ENCODE measurements around the gene DOCK9.
"Not testable (repeated sequence)": the region's sequence is repeated elsewhere in the genome, so short reads cannot be mapped to it uniquely, and the experiment has no call there.

Gene DOCK9

DNA sequence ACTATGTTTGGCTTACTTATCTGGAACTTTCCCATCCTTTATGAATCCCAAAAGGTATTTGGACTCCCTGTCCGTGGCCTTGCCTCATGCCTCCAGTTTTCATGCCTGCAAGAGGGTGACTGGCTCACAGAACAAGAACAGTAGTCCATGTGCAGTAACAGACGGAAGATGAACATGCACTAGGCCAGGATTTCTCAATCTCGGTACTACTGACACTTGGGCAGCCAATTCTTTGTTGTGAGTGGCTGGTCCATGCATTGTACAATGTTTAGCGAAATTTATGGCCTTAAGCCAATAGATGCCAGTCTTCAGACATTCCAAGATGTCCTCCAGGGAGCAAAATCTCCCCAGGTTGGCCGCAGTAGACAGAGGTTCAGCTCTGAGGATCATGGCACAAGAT, 61.9 kb downstream of the DOCK9 start:
- Histone ChIP-seq H3K36me3 (ENCODE audit: control insufficient read depth, insufficient read depth, low read length) (no peaks in the 10 kb centered on the region), H3K27me3 (ENCODE audit: control insufficient read depth, insufficient read depth, low read length) (no peaks in the 10 kb centered on the region), H3K4me3 (ENCODE audit: low read length) (no peak overlapping the region), H3K4me1 (ENCODE audit: control insufficient read depth, insufficient read depth, low read length) (no peaks in the 10 kb centered on the region), H3K27ac (ENCODE audit: low read depth, low read length) (no peak overlapping the region), H3K9ac (ENCODE audit: low read length) (no peak overlapping the region)

- H3K4me3 ChIP-seq (ENCODE audit: low read length): no peak overlapping the region
- H3K27ac ChIP-seq (ENCODE audit: low read depth, low read length): no peak overlapping the region
- H3K4me1 ChIP-seq (ENCODE audit: control insufficient read depth, insufficient read depth, low read length): no peaks in the 10 kb centered on the region
- no peaks in the 10 kb centered on the region for H3K27me3 ChIP-seq (ENCODE audit: control insufficient read depth, insufficient read depth, low read length)
- H3K36me3 ChIP-seq (ENCODE audit: control insufficient read depth, insufficient read depth, low read length): no peaks in the 10 kb centered on the region
- no peak overlapping the region for H3K9ac ChIP-seq (ENCODE audit: low read length)
Observed at GRCh38 chr13:98915563-98915962, 62.3 kb downstream of the DOCK9 start.

DNA sequence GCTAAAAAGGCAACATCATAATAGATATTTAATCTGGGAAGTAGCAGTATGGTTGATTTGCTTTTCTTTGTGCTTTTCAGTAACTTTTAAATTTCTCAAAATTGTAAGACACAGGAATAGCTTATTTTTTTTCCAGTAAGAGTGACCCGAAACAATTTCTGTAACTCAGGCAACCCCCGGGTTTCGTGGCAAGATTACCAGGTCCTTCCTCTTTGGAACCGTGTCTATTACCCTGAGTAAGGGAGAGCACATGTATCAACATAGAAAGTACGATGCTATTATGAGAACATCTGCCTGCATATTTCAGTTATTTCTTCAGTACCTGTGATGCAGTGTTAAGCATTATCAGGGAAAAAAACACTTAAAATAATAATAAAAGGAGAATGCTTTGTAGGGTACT, 64.1 kb downstream of the DOCK9 start:
- Histone ChIP-seq H3K27ac (ENCODE audit: low read depth, low read length) (no peak overlapping the region), H3K4me1 (ENCODE audit: control insufficient read depth, insufficient read depth, low read length) (no peaks in the 10 kb centered on the region), H3K4me3 (ENCODE audit: low read length) (no peak overlapping the region), H3K9ac (ENCODE audit: low read length) (no peak overlapping the region), H3K27me3 (ENCODE audit: control insufficient read depth, insufficient read depth, low read length) (no peaks in the 10 kb centered on the region), H3K36me3 (ENCODE audit: control insufficient read depth, insufficient read depth, low read length) (no peaks in the 10 kb centered on the region)

DNA sequence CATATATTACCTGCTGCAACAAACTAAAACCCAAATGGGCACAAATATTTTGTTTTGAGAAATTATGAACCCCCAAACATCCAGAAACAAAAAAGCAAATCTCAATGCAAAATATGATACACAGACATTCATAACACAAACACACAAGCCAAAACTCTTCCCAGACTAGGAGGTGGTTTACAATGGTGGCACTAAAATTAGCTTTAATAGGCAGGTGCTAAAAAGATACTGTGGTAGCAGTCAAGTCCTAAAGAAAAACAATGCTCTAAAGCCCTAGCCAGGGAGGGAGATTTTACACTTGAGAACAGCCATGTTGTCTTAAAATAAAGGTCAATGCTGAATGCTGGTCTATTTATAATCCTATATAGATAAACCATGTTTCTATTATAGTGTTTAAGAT, 65.0 kb downstream of the DOCK9 start:
- no peaks in the 10 kb centered on the region for H3K27me3 ChIP-seq (ENCODE audit: control insufficient read depth, insufficient read depth, low read length)
- no peak overlapping the region for H3K4me3 ChIP-seq (ENCODE audit: low read length)
- H3K36me3 ChIP-seq (ENCODE audit: control insufficient read depth, insufficient read depth, low read length): no peaks in the 10 kb centered on the region
- H3K9ac ChIP-seq (ENCODE audit: low read length): no peak overlapping the region
- no peak overlapping the region for H3K27ac ChIP-seq (ENCODE audit: low read depth, low read length)
- H3K4me1 ChIP-seq (ENCODE audit: control insufficient read depth, insufficient read depth, low read length): no peaks in the 10 kb centered on the region

DNA sequence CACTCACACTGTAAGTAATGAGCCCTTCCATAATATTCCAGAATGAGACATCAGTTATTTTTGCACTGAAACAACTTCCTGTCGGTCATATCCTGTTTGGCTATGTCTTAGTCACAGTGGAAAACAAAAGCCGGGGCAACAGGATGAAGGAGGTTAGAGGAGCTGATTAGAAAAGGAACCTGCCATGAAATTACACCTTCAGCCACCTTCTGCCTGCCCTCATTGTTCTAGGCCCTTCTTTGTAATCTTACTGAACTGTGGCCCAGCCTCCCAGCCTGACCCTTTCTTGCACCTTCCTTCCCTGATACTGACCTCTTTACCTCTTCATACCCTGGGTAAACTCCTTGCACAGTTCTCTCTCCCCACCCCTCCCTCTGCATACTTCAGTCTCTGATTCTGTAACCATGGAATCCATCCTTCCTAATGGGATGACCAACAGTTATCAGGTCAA, 67.3 kb downstream of the DOCK9 start:
- no peaks in the 10 kb centered on the region for H3K4me1 ChIP-seq (ENCODE audit: control insufficient read depth, insufficient read depth, low read length)
- no peaks in the 10 kb centered on the region for H3K27me3 ChIP-seq (ENCODE audit: control insufficient read depth, insufficient read depth, low read length)
- H3K36me3 ChIP-seq (ENCODE audit: control insufficient read depth, insufficient read depth, low read length): peaks cover 2% of the 10 kb centered on the region
- H3K4me3 ChIP-seq (ENCODE audit: low read length): no peak overlapping the region
- H3K9ac ChIP-seq (ENCODE audit: low read length): no peak overlapping the region
- no peak overlapping the region for H3K27ac ChIP-seq (ENCODE audit: low read depth, low read length)

DNA sequence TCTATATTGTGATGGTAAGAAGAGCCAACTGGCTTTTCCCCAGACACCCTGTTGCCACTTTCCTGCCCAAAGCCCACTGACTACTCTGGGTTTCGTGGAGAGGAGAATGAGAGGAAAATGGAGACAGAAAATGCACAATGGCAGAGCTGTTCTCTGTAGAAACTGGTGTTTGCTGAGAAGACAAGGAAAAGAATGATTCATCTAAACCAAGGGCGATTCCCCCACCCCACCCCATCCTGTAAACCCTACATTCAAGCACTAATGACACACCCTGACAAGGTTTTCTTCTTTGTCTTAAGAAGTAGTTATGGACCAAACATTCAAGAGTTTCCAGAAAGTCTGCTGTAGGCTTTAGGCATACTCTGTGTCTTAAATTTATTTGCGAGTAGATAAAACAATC, 68.8 kb downstream of the DOCK9 start:
- Histone ChIP-seq H3K27ac (ENCODE audit: low read depth, low read length) (no peak overlapping the region), H3K9ac (ENCODE audit: low read length) (no peak overlapping the region), H3K4me1 (ENCODE audit: control insufficient read depth, insufficient read depth, low read length) (no peaks in the 10 kb centered on the region), H3K36me3 (ENCODE audit: control insufficient read depth, insufficient read depth, low read length) (peaks cover 2% of the 10 kb centered on the region), H3K4me3 (ENCODE audit: low read length) (no peak overlapping the region), H3K27me3 (ENCODE audit: control insufficient read depth, insufficient read depth, low read length) (no peaks in the 10 kb centered on the region)

GRCh38 chr13:98906746-98907502, 70.9 kb downstream of the DOCK9 start:
- Histone ChIP-seq H3K27me3 (ENCODE audit: control insufficient read depth, insufficient read depth, low read length) (no peaks in the 10 kb centered on the region), H3K4me1 (ENCODE audit: control insufficient read depth, insufficient read depth, low read length) (no peaks in the 10 kb centered on the region), H3K27ac (ENCODE audit: low read depth, low read length) (no peak overlapping the region), H3K4me3 (ENCODE audit: low read length) (no peak overlapping the region), H3K36me3 (ENCODE audit: control insufficient read depth, insufficient read depth, low read length) (peaks cover 5% of the 10 kb centered on the region), H3K9ac (ENCODE audit: low read length) (no peak overlapping the region)

DNA sequence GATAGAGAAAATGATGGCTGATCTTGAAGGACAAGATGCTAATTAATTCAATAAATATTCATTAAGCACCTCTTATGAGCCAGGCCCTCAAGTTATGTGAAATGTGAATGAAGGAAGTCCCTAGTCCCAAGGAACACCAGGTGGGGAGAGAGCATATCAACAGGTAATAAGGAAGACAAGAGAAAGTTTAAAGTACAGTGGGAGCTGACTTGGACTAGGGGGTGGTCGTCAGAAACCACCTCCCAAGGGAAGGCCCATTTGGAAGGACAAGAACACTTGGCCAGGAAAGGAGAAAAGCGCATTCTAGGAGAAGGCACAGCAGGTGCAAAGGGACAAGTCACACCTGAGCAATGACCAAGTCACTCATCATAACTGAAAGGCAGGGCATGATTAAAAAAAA, 72.7 kb downstream of the DOCK9 start:
- H3K9ac ChIP-seq (ENCODE audit: low read length): no peak overlapping the region
- no peak overlapping the region for H3K4me3 ChIP-seq (ENCODE audit: low read length)
- H3K27ac ChIP-seq (ENCODE audit: low read depth, low read length): no peak overlapping the region
- H3K36me3 ChIP-seq (ENCODE audit: control insufficient read depth, insufficient read depth, low read length): peaks cover 5% of the 10 kb centered on the region
- no peaks in the 10 kb centered on the region for H3K4me1 ChIP-seq (ENCODE audit: control insufficient read depth, insufficient read depth, low read length)
- H3K27me3 ChIP-seq (ENCODE audit: control insufficient read depth, insufficient read depth, low read length): no peaks in the 10 kb centered on the region

DNA sequence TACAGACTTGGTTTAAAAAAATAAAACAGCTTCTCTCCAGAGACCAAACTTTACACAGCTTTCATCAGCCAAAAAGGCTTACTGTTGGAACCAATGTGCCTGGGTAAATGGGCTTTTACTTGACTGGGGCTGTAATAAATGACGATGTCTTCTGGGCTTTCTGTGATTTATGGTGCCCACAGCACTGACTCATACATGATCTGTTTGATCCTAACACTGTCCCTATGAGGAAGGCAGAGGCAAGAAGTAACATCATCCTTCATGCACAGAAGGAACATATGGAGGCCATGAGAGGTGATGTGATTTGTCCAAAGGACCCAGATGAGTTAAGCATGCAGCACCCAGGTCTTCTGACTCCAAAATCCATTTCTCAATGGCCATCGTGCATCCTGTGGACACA, 77.4 kb downstream of the DOCK9 start:
- no peaks in the 10 kb centered on the region for H3K27me3 ChIP-seq (ENCODE audit: control insufficient read depth, insufficient read depth, low read length)
- H3K36me3 ChIP-seq (ENCODE audit: control insufficient read depth, insufficient read depth, low read length): peaks cover 3% of the 10 kb centered on the region

GRCh38 chr13:98897706-98898105, 80.2 kb downstream of the DOCK9 start:
- Histone ChIP-seq H3K27me3 (ENCODE audit: control insufficient read depth, insufficient read depth, low read length) (no peaks in the 10 kb centered on the region), H3K4me3 (ENCODE audit: low read length) (no peak overlapping the region), H3K9ac (ENCODE audit: low read length) (no peak overlapping the region), H3K36me3 (ENCODE audit: control insufficient read depth, insufficient read depth, low read length) (peaks cover 5% of the 10 kb centered on the region), H3K4me1 (ENCODE audit: control insufficient read depth, insufficient read depth, low read length) (no peaks in the 10 kb centered on the region), H3K27ac (ENCODE audit: low read depth, low read length) (no peak overlapping the region)

More for the DNA sequence above, 77.4 kb downstream of the DOCK9 start:
- Histone ChIP-seq H3K9ac (ENCODE audit: low read length) (no peak overlapping the region), H3K4me1 (ENCODE audit: control insufficient read depth, insufficient read depth, low read length) (no peaks in the 10 kb centered on the region), H3K27ac (ENCODE audit: low read depth, low read length) (no peak overlapping the region), H3K4me3 (ENCODE audit: low read length) (no peak overlapping the region)

GRCh38 chr13:98896868-98897144, 81.1 kb downstream of the DOCK9 start:
- Histone ChIP-seq H3K36me3 (ENCODE audit: control insufficient read depth, insufficient read depth, low read length) (peaks cover 2% of the 10 kb centered on the region), H3K9ac (ENCODE audit: low read length) (no peak overlapping the region), H3K27me3 (ENCODE audit: control insufficient read depth, insufficient read depth, low read length) (no peaks in the 10 kb centered on the region), H3K4me1 (ENCODE audit: control insufficient read depth, insufficient read depth, low read length) (no peaks in the 10 kb centered on the region), H3K4me3 (ENCODE audit: low read length) (no peak overlapping the region), H3K27ac (ENCODE audit: low read depth, low read length) (no peak overlapping the region)

GRCh38 chr13:98896083-98896867, 81.6 kb downstream of the DOCK9 start:
- Histone ChIP-seq H3K36me3 (ENCODE audit: control insufficient read depth, insufficient read depth, low read length) (peaks cover 2% of the 10 kb centered on the region), H3K4me1 (ENCODE audit: control insufficient read depth, insufficient read depth, low read length) (no peaks in the 10 kb centered on the region), H3K9ac (ENCODE audit: low read length) (no peak overlapping the region), H3K4me3 (ENCODE audit: low read length) (no peak overlapping the region), H3K27ac (ENCODE audit: low read depth, low read length) (no peak overlapping the region), H3K27me3 (ENCODE audit: control insufficient read depth, insufficient read depth, low read length) (no peaks in the 10 kb centered on the region)

DNA sequence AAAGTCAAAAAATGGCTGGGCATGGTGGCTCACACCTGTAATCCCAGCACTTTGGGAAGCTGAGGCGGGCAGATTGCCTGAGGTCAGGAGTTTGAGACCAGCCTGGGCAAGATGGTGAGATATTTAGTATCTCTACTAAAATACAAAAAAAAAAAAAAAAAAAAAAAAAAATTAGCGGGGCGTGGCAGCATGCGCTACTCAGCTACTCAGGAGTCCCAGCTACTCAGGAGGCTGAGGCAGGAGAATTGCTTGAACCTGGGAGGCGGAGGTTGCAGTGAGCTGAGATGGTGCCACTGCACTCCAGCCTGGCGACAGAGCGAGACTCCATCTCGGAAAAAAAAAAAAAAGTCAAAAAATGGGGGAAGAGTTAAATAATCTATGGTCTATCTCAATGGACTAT, 83.0 kb downstream of the DOCK9 start:
- H3K36me3 ChIP-seq (ENCODE audit: control insufficient read depth, insufficient read depth, low read length); H3K4me3 ChIP-seq (ENCODE audit: low read length); H3K9ac ChIP-seq (ENCODE audit: low read length): not testable (repeated sequence)

More for the DNA sequence above, 83.0 kb downstream of the DOCK9 start:
- not testable (repeated sequence) for H3K27ac ChIP-seq (ENCODE audit: low read depth, low read length); H3K4me1 ChIP-seq (ENCODE audit: control insufficient read depth, insufficient read depth, low read length); H3K27me3 ChIP-seq (ENCODE audit: control insufficient read depth, insufficient read depth, low read length)

Data from rectal smooth muscle tissue (tissue), 1 donor.